CD14-positive monocyte (primary cell): ENCODE data around the gene ADH1C. TPM values are rescaled to one million over a fixed set of nuclear protein-coding genes. Genes with fewer than 3 reads are reported as not detected.

ENCODE experiments used
- DNase-seq, 3 donors: peaks; one replicate each; pipeline ENCODE4 v3.0.0-alpha.2; 2011 to 2022
- H2AFZ ChIP-seq: 2 replicates; pipeline ENCODE4 v1.6.0; 2012; ENCODE audit warnings: mild to moderate bottlenecking, low read depth, low read length, inconsistent platforms; ENCODE audit not compliant: insufficient read depth, poor library complexity, severe bottlenecking
- H3K27ac ChIP-seq, 2 donors: 1 replicate in 1 of 2; 2 replicates in 1 of 2; pipeline ENCODE4 v1.5.1; 2012 to 2013; ENCODE audit warnings: low read length in 2 of 2, control low read depth in 1 of 2, inconsistent platforms in 1 of 2, low read depth in 1 of 2, mild to moderate bottlenecking in 1 of 2
- H3K27me3 ChIP-seq, 2 donors: one replicate each; pipeline versions ENCODE4 v1.6.0 to v1.6.1; 2011 to 2013; ENCODE audit warnings: low read length in 2 of 2; ENCODE audit not compliant: control insufficient read depth in 2 of 2, insufficient read depth in 2 of 2
- H3K36me3 ChIP-seq, 2 donors: replicated peaks in 1 of 2; 1 replicate in 1 of 2; 2 replicates in 1 of 2; pipeline versions ENCODE4 v1.5.1 to v1.6.1; 2012 to 2013; ENCODE audit warnings: low read length in 2 of 2, control low read depth in 1 of 2, inconsistent platforms in 1 of 2, mild to moderate bottlenecking in 1 of 2; ENCODE audit not compliant: insufficient read depth in 2 of 2, control insufficient read depth in 1 of 2
- H3K4me1 ChIP-seq, 2 donors: 1 replicate in 1 of 2; 2 replicates in 1 of 2; pipeline versions ENCODE4 v1.5.1 to v1.6.1; 2012 to 2013; ENCODE audit warnings: low read length in 2 of 2, control low read depth in 1 of 2, inconsistent platforms in 1 of 2, mild to moderate bottlenecking in 1 of 2, moderate library complexity in 1 of 2; ENCODE audit not compliant: insufficient read depth in 2 of 2, control insufficient read depth in 1 of 2
- H3K4me2 ChIP-seq: replicated peaks from 2 replicates; pipeline ENCODE3; 2012; ENCODE audit warnings: low read length, moderate library complexity, mild to moderate bottlenecking; ENCODE audit not compliant: poor library complexity, severe bottlenecking; ENCODE audit errors: extremely low read depth
- H3K4me3 ChIP-seq, 3 experiments: fragments of 200-600 bp in 1 of 3; sonication (generic) in 1 of 3; replicated peaks in 1 of 3; 1 replicate in 2 of 3; 2 replicates in 1 of 3; pipeline ENCODE4 v1.5.1; 2011 to 2013; ENCODE audit warnings: low read length in 3 of 3, mild to moderate bottlenecking in 3 of 3, control low read depth in 2 of 3, low read depth in 2 of 3, inconsistent platforms in 1 of 3, moderate library complexity in 1 of 3
- H3K79me2 ChIP-seq: 2 replicates; pipeline ENCODE4 v1.6.0; 2012; ENCODE audit warnings: mild to moderate bottlenecking, control low read depth, inconsistent platforms, low read length, moderate library complexity; ENCODE audit not compliant: insufficient read depth
- H3K9ac ChIP-seq: 2 replicates; pipeline ENCODE4 v1.6.0; 2017; ENCODE audit warnings: low read length, mild to moderate bottlenecking; ENCODE audit not compliant: insufficient read depth, poor library complexity, severe bottlenecking
- H3K9me3 ChIP-seq, 2 donors: replicated peaks in 1 of 2; 1 replicate in 1 of 2; 2 replicates in 1 of 2; pipeline versions ENCODE4 v1.5.1 to v1.6.1; 2012 to 2013; ENCODE audit warnings: low read length in 2 of 2, control low read depth in 1 of 2; ENCODE audit not compliant: control insufficient read depth in 1 of 2, insufficient read depth in 1 of 2
- H4K20me1 ChIP-seq: 2 replicates; pipeline ENCODE4 v1.6.0; 2012; ENCODE audit warnings: mild to moderate bottlenecking, low read length, control low read depth, moderate library complexity; ENCODE audit not compliant: insufficient read depth
- H3K27ac Mint-ChIP-seq, 7 donors: one replicate each; pipeline ENCODE4 v1.8.0; 2020; ENCODE audit warnings: mild to moderate bottlenecking in 7 of 7, mixed read lengths in 7 of 7, moderate library complexity in 6 of 7, inconsistent platforms in 2 of 7
- H3K27me3 Mint-ChIP-seq, 3 donors: one replicate each; pipeline ENCODE4 v1.8.0; 2021 to 2022; ENCODE audit warnings: low read depth in 3 of 3, mild to moderate bottlenecking in 3 of 3, mixed read lengths in 3 of 3, moderate library complexity in 3 of 3, inconsistent platforms in 1 of 3
- H3K36me3 Mint-ChIP-seq, 2 donors: one replicate each; pipeline ENCODE4 v1.8.0; 2020; ENCODE audit warnings: mixed read lengths in 2 of 2, inconsistent platforms in 1 of 2, mild to moderate bottlenecking in 1 of 2
- H3K4me1 Mint-ChIP-seq: one replicate; pipeline ENCODE4 v1.8.0; 2020; ENCODE audit warnings: mild to moderate bottlenecking, mixed read lengths
- H3K4me3 Mint-ChIP-seq, 2 donors: one replicate each; pipeline ENCODE4 v1.8.0; 2020; ENCODE audit warnings: mild to moderate bottlenecking in 2 of 2, mixed read lengths in 2 of 2, moderate library complexity in 1 of 2
- H3K9me3 Mint-ChIP-seq, 7 donors: one replicate each; pipeline ENCODE4 v1.8.0; 2020 to 2022; ENCODE audit warnings: mixed read lengths in 7 of 7, mild to moderate bottlenecking in 6 of 7, moderate library complexity in 6 of 7, inconsistent platforms in 2 of 7
- CTCF ChIP-seq: fragments of 200-600 bp; IDR thresholded peaks from one replicate; pipeline ENCODE4 v1.8.0; 2022; ENCODE audit warnings: antibody characterized with exemption, mild to moderate bottlenecking
- WGBS: methylation state at CpG from one replicate; pipeline ENCODE4 v1.1.5; 2013; ENCODE audit warnings: missing lambda C conversion rate; ENCODE audit not compliant: insufficient coverage; 5-methylcytosine and 5-hydroxymethylcytosine counted together
- intact Hi-C, 2 donors: fragments of 100-400 bp; cut with micrococcal nuclease; formaldehyde crosslinking; loops; one replicate each; pipeline versions ENCODE4 v1.15.0 to v1.15.1; 2023
- polyA plus RNA-seq, 3 donors: library from polyadenylated mRNA; depleted of rRNA in 1 of 3; unstranded in 2 of 3; stranded (reverse) in 1 of 3; fragments of 300-500 nt in 2 of 3; fragments of >200 nt in 1 of 3; fragmentation: Illumina TruSeq in 2 of 3; gene quantifications; 1 replicate in 2 of 3; 2 replicates in 1 of 3; pipeline ENCODE4 v1.2.3, GENCODE V29; 2012 to 2021

The ADH1C gene
- polyA plus RNA-seq, 3 donors: not detected

- Histone ChIP-seq H3K9me3 (peaks cover 6 to 11% of the 10 kb centered on the region in 2 donors), H3K4me3 (no peak overlapping the region), H3K27me3 (no peaks in the 10 kb centered on the region), H4K20me1 (no peaks in the 10 kb centered on the region), H3K9ac (no peak overlapping the region), H2AFZ (no peak overlapping the region), H3K4me1 (no peaks in the 10 kb centered on the region), H3K4me2 (no peak overlapping the region), H3K79me2 (no peaks in the 10 kb centered on the region), H3K27ac (no peak overlapping the region), H3K36me3 (no peaks in the 10 kb centered on the region)
- Mint-ChIP-seq H3K4me1 (no peaks in the 10 kb centered on the region), H3K4me3 (no peak overlapping the region), H3K27ac (no peak overlapping the region), H3K36me3 (no peaks in the 10 kb centered on the region), H3K27me3 (peaks cover 0 to 2% (median 0%) of the 10 kb centered on the region in 3 donors), H3K9me3 (peaks cover 0 to 19% (median 6%) of the 10 kb centered on the region in 7 donors)
- no peak for DNase-seq
- intact Hi-C loops: no loop called here
- TF ChIP-seq CTCF: no peak
- WGBS: 60% methylated on average over 1 of the region's 3 CpGs
Observed at GRCh38 chr4:99324979-99325378, 27.6 kb downstream of the ADH1C start.

- Histone ChIP-seq H3K4me1 (no peaks in the 10 kb centered on the region), H3K4me3 (no peak overlapping the region), H2AFZ (no peak overlapping the region), H3K9ac (no peak overlapping the region), H3K79me2 (no peaks in the 10 kb centered on the region), H3K27me3 (no peaks in the 10 kb centered on the region), H3K4me2 (no peak overlapping the region), H3K36me3 (no peaks in the 10 kb centered on the region), H4K20me1 (no peaks in the 10 kb centered on the region), H3K27ac (no peak overlapping the region), H3K9me3 (peaks cover 6 to 8% of the 10 kb centered on the region in 2 donors)
- Mint-ChIP-seq H3K4me1 (no peaks in the 10 kb centered on the region), H3K36me3 (no peaks in the 10 kb centered on the region), H3K27me3 (peaks cover 0 to 2% (median 0%) of the 10 kb centered on the region in 3 donors), H3K9me3 (peaks cover 0 to 19% (median 6%) of the 10 kb centered on the region in 7 donors), H3K27ac (no peak overlapping the region), H3K4me3 (no peak overlapping the region)
- TF ChIP-seq CTCF: no peak
- no CpG with 5 or more reads among the region's 1 CpG for WGBS
- intact Hi-C loops: no loop called here
- no peak for DNase-seq
Observed at GRCh38 chr4:99324361-99324760, 28.2 kb downstream of the ADH1C start.
